Stimulated activated naive CD4-positive, alpha-beta T cell treated with Interleukin-2 at 50 U/mL for 16 hours (primary cell): ENCODE measurements around the gene DAZAP1.
"Not testable (repeated sequence)": the region's sequence is repeated elsewhere in the genome, so short reads cannot be mapped to it uniquely, and the experiment has no call there.

Source experiments
- DNase-seq: peaks from one replicate; lab custom pipeline; 2025; lab: John Stamatoyannopoulos, UW

Gene DAZAP1

DNA sequence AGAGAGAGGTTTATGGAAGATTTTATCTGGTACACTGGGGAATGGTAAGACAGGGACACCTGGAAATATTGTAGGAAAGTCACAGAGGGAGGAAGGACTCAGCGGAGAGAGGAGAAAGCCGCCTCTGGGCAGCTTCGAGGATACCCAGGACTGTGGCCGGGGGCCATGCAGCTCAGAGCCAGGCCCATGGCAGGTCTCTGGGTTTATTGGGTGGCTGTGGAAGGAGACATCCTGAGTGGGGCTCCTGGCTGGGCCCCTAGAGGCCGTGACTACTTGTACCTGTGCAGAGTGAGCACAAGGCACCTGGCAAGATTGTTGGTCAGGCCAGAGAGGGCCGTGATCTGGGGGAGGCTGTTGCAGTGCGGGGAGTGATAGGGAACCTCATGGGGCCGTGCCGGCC is 3.4 kb downstream of the DAZAP1 start:
- DNase-seq: no peak

DNA sequence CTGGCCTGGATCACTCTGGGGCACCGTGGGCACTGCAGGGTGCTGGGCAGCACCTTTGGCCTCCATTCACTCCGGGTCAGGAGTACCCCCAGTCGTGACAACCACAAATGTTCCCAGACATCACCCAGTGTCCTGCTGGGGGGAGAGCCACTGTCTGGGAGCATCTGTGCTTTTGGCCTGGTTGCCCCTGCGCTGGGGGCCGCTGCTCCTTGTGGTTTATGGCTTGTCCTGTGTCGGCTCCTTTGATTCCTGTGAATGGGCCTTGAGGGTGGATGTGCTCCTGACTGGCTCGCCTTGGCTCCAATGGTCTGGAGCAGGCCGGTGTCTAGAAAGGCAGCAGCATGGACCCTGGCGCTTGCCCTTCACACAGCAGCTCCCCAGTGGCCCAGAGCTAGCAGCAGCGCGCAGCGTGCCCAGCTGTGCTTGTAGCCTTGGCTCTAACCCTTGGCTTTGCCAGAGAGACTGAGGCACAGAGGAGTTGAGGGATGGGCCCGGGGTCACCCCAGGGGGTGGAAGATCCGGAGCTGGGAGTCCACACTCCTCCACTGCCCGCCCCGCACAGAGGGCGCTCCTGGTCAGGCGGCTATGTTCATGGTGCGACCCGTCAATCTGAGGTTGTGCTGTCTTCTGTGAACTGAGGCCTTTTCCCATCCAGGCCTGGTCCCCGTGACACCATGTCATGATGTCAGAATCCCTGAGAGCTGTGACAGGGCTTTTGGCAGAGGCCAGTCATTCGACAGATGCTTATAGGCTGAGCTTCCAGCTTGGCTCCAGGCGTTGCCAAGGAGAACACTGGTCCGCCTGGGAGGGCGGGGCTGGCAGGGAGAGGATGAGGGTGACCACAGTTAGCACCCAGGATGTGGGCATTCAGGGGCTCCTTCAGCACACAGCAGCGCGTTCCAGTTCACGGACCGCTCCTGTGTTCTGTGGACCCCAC is 4.1 kb downstream of the DAZAP1 start:
- no peak for DNase-seq

DNA sequence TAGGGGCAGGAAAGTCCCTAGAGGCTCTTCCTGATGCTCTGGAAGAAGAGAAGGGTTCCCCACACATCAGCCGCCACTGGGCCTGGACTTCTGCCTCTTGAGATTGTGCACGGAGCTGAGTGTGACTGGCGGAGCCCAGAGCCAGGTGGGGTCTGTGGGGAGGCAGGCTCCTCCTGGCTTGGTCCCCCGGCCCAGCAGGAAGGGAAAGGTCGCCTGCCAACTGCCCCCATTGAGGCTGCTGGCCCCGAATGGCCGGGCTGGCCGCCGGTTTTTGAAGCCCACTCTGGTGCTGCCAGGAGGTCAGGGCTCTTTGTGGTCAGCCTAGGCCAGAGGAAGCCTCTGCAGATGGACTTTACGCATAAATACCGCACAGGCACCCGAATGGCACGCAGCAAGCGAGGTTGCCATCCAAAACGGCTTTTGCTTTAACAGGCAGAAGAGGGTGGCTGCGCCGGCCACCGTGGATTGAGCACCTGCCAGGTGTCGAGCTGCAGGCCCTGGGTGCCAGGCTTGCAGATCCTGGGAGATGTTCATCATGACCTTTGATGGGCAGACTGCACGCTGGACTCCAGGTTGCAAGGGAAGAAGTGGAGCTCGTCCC is 5.0 kb downstream of the DAZAP1 start:
- DNase-seq: no peak

DNA sequence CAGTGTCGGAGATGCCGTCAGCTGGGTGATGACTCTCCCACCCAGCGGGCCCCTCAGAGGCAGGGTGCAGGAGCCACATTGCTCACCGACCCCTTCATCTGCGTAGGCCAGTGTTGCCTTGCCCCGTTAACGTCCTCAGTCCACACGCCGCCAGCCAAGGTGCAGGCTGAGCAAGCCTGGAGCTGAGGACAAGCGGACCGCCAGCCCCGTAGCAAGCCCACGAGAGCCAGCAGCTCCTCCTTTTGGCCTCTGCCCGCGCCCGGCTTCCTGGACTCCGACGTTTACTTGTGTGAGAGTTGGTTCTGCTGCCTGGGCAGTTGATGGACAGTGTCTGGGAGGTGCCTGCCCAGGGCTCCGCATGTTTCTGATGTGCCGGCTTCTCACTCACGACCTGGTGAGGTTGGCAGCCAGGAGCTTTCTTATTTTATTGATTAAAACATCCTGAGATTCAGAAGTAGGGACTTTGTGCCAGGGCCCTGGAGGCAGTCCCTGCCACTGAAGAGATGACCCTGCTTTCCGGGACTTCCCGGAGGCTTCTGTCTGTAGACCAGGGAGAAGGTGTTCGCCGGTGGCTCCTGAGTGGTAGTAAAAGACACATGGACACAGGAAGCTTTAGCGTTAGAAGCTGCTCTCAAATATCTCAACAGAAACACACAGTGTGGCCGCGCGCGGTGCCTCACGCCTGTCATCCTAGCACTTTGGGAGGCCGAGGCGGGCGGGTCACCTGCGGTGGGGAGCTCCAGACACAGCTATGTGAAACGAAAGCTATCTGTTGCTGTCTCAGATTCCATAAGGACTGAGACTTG is 5.8 kb downstream of the DAZAP1 start:
- no peak for DNase-seq

DNA sequence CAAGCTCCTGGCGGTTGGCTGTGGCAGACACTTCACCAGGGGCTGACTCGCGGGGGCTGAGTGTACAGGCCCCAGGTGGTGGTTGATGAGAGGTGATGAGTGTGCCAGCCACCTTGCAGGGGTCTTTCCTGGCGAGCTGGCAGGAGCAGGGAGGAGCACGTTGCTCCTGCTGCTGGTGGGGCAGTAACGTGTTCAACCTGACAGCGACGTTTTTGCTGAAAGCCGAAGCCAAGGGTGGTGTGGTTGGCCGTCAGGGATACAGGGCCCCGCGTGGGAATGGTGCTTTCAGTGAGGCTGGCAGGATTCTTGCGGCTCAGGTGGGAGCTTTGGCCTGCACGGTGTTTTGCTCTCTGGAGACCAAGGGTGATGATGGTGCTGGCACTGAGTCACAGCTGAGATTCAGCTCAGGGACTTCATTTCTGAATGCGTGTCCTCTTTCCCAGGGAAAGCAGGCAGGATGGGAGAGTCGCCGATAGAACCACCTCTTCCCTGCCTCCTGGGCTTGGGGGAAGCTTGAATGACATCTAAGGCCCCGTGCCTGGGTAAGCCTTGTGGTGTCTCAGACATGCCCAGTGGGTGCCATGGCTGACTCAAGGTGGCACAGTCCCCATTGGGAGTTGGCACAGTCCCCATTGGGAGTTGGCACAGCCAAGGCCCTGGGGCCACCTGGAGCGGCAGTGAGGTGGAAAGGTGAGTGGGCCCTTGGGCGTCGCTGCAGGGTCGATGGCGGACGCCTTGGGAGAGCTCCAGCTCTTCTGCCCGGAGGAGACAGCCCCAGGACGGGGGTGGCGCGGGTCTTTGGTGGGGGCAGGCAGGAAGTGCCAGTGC is 8.8 kb downstream of the DAZAP1 start:
- DNase-seq: no peak

GRCh38 chr19:1417145-1417544 is 9.8 kb downstream of the DAZAP1 start:
- no peak for DNase-seq

DNA sequence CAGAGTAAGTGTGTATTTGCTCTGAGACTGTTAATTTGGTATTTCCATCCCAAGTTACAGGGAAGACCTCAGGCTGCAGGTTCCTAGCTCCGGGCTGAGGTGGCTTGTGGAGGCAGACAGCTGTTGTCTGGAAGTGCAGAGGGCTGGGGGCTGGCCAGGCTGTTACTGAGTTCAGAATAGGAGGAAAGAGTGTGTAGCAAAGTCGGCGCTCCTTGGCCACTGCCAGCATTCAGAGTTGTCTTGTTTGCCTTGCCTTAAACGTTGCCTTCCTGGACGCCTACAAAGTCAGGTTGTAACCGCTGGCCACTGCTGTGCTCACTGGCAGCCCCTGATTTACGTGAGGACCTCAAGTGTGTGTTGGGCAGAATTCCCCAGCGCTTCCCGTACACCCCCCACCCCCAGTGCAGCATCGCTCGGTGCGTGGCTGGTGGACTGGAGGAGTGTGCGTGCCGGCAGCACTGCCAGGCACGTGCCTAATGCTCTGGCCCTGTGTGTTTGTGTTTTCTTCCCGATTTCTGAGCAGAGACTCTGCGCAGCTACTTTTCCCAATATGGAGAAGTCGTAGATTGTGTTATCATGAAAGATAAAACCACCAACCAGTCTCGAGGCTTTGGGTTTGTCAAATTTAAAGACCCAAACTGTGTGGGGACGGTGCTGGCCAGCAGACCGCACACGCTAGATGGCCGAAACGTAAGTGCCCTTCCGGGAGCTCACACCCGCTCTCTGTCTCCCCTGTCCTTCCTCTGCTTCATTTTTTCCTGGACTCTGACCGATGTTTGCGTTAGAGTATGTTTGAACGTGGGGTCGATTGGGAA is 10.5 kb downstream of the DAZAP1 start:
- no peak for DNase-seq

DNA sequence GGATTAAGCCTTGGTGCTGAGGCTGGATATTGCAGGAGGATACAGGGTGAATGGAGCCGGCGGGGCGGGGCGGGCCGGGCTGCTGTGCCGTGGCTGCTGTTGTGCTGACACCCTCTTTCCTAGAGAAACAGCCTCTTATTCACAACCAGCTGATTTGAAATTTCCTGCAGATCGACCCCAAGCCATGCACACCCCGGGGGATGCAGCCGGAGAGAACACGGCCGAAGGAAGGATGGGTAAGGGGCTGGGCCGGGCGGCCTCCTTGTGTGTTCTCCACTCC is 11.1 kb downstream of the DAZAP1 start:
- DNase-seq: no peak

- no peak for DNase-seq
Observed at GRCh38 chr19:1418951-1419738, 11.8 kb downstream of the DAZAP1 start.

- not testable (repeated sequence) for DNase-seq
Observed at GRCh38 chr19:1420085-1420484, 12.7 kb downstream of the DAZAP1 start.

GRCh38 chr19:1420590-1420989 is 13.2 kb downstream of the DAZAP1 start:
- no peak for DNase-seq

DNA sequence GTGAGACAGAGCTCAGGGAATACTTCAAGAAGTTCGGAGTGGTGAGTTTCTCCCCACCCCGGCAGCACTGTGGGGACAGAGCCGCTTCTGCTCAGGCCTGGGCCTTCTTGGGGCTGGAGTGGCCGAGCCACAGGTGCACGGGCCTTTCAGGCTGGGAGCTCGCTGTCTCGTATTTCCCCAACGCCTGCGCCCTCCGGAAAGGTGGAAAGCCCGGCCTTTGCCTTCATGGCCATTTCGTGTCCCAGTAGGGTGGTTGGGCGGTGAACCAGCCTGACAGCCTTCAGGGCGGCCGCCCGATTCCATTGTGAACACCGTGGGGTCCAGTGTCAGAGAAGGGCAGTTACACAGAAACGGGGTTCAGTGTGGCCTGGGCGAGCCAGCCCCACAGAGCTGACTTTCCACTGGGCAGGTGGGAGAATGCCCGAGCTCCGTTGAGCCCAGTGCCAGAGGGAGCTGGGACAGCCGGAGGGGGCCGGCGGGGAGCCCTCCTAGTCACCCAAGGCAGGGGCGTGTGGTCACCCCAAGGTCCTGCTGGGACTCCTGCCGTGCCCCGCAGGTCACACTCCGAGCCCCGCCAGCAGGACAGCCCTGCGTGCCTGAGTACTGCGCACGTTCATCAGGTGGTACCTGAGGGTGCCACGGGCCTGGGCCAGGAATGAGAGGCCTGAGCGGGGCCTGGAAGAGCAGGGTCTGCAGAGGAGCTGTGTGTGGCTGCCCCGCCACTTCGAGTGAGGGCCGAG is 14.0 kb downstream of the DAZAP1 start:
- no peak for DNase-seq

- DNase-seq: no peak
Observed at GRCh38 chr19:1421958-1422305, 14.5 kb downstream of the DAZAP1 start.

DNA sequence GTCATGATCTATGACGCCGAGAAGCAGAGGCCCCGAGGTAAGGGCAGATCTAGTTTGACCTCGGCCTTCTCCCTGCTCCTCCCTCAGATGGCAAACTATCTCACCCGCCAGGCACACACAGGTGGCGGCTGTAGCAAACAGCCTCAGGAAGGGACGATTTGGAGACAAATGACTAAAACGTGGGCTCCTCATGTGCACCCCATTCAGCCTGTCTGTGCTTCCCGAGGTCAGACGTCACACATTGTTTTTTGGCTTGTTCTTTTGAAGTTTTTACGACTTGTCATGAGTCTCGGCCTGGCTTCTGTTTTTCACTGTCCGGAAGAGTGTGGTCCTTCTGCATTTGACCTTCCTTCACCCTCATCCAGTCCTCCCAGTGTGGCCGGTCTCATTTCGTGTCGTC is 15.0 kb downstream of the DAZAP1 start:
- DNase-seq: no peak

- DNase-seq: no peak
Observed at GRCh38 chr19:1422943-1423342, 15.6 kb downstream of the DAZAP1 start.

- DNase-seq: no peak
Observed at GRCh38 chr19:1423436-1424191, 16.2 kb downstream of the DAZAP1 start.

DNA sequence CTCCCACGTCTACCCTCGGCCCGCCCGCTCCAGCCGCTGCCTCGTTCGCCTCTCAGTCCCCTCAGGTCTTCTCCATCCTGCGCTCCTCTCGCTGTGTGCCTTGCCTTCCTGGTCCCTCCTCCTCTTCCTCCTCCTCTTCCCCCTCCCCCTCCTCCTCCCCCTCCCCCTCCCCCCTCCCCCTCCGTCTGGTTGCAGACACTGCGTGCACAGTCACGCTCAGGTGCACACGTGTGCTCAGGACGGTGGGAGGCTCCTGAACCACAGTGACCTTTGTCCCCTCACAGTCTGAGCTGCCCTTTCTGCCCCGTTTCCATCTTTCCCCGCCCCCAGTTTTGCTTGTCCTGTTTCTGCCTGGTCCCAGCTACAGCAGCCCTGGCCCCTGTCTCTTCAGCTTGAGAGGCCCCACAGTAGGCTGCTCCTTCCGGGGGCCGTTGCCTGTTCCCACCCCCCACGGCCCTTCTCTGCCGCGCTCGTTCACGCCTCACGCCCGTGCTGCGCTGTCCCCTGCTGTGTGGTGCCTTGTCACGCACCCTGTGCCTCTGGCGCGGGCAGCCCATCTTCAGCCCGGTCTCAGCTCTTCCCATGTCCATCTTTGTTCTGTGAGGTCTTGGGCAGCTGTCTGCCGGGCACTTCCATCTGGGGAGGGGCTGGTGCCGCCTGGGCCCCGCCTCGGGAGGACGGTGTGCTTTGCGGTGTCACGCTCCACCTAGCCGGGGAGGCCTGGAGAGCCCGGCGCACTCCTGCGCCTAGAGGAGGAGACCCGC is 17.0 kb downstream of the DAZAP1 start:
- no peak for DNase-seq
